PC-3 (cell line): ENCODE data around the gene MESP2.

ENCODE experiments used
- CTCF ChIP-seq: fragments of 300-600 bp; sonication (generic); conservative IDR thresholded peaks from 2 replicates; pipeline ENCODE4 v1.5.1; 2017; ENCODE audit warnings: antibody characterized with exemption, low read depth, mild to moderate bottlenecking, low read length
- EZH2 ChIP-seq: fragments of 300-600 bp; sonication (generic); IDR thresholded peaks from one replicate; pipeline ENCODE4 v1.6.1; 2017; ENCODE audit warnings: antibody characterized with exemption, mild to moderate bottlenecking, low read length; ENCODE audit not compliant: unreplicated experiment

GRCh38 chr15:89751748-89752147, 24.4 kb upstream of the MESP2 start:
- TF ChIP-seq CTCF (no peak), EZH2 (no peak)
